H1 (cell line): Measurements from ENCODE around the gene RIMS1. TPM values are rescaled to one million over a fixed set of nuclear protein-coding genes. Genes with fewer than 3 reads are reported as not detected.

ENCODE experiments used
- CREB1 ChIP-seq: IDR thresholded peaks from 2 replicates; pipeline ENCODE4 v1.6.1; 2012; ENCODE audit warnings: inconsistent platforms
- KDM5A ChIP-seq: fragments of 200-600 bp; IDR thresholded peaks from 2 replicates; pipeline ENCODE4 v1.7.1; 2012; ENCODE audit warnings: mild to moderate bottlenecking, low read length, inconsistent platforms, mixed read lengths
- POLR2A ChIP-seq, 2 experiments: IDR thresholded peaks; 1 replicate in 1 of 2; 2 replicates in 1 of 2; pipeline ENCODE4 v1.6.1; 2011; ENCODE audit warnings: low read depth in 2 of 2, low read length in 2 of 2, mild to moderate bottlenecking in 2 of 2; ENCODE audit errors: control extremely low read depth in 1 of 2
- SP2 ChIP-seq: IDR thresholded peaks from 2 replicates; pipeline ENCODE4 v1.6.1; 2012; ENCODE audit warnings: mild to moderate bottlenecking, low read length, inconsistent platforms
- TEAD4 ChIP-seq: IDR thresholded peaks from 2 replicates; pipeline ENCODE4 v1.6.1; 2012; ENCODE audit warnings: low read depth, low read length, inconsistent platforms, mixed read lengths
- YY1 ChIP-seq: IDR thresholded peaks from 2 replicates; pipeline ENCODE4 v1.6.1; 2011; ENCODE audit warnings: low read depth, mild to moderate bottlenecking, low read length
- polyA plus RNA-seq, 7 experiments: library from polyadenylated mRNA; depleted of rRNA in 3 of 7; stranded (reverse) in 5 of 7; unstranded in 2 of 7; fragments of >200 nt in 5 of 7; fragments of 200-250 nt in 2 of 7; gene quantifications; 1 replicate in 5 of 7; 2 replicates in 1 of 7; 4 replicates in 1 of 7; pipeline versions ENCODE4 v1.2.1 to v1.2.3, GENCODE V29; 2011 to 2013; ENCODE audit warnings: missing spikeins in 2 of 7, mixed read lengths in 2 of 7
- total RNA-seq: library from RNA; stranded (reverse); fragmentation: NEBNext Ultra II Directional; extraction: Animal tissue kit (Norgen Biotek cat#: 25700); gene quantifications from 2 replicates; pipeline ENCODE4 v1.2.1, GENCODE V29; 2021
- TF ChIP-seq, protein P1 (sequence below): IDR thresholded peaks from 2 replicates; pipeline ENCODE4 v1.6.1; 2012; ENCODE audit warnings: low read length, inconsistent platforms

RIMS1 gene
- total and polyA plus RNA-seq, 2 of the 8 experiments (the other 6 are each of a cell fraction or from before 2014, with no cell fraction given): 0.63 to 2.3 TPM

DNA sequence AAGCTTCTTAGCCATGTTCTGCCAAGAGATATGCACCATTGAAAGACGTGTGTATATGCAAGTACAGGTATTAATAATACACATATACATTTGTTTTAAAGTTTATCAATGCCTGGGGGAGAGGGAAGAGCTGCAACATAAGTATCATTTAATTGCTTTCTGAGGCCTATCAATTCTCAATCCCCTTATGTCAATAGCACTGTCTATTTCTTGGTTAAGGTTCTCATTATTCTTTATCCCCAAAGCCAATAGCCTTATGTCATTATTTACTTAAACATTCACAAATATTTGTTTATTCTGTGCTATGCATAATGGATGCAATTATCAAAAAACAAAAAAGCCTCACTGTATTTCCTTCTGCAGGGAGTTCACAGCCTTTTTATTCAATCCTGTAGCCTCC lies 385.2 kb downstream of the RIMS1 start (continued):
- TF ChIP-seq, protein P1, sequence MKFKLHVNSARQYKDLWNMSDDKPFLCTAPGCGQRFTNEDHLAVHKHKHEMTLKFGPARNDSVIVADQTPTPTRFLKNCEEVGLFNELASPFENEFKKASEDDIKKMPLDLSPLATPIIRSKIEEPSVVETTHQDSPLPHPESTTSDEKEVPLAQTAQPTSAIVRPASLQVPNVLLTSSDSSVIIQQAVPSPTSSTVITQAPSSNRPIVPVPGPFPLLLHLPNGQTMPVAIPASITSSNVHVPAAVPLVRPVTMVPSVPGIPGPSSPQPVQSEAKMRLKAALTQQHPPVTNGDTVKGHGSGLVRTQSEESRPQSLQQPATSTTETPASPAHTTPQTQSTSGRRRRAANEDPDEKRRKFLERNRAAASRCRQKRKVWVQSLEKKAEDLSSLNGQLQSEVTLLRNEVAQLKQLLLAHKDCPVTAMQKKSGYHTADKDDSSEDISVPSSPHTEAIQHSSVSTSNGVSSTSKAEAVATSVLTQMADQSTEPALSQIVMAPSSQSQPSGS: no peak
- no peak for TF ChIP-seq TEAD4
- no peak for TF ChIP-seq SP2
- no peak for TF ChIP-seq KDM5A
- TF ChIP-seq POLR2A (IDR thresholded peaks at IDR 0.05; ENCODE audit: control extremely low read depth in 1 of 2, low read depth in 2 of 2, low read length in 2 of 2): no peak
- no peak for TF ChIP-seq CREB1
- TF ChIP-seq YY1: no peak
